GM12865 (cell line): ENCODE results near the gene AKAP12.

ENCODE experiments used
- DNase-seq: peaks from one replicate; pipeline ENCODE4 v3.0.0; 2010; ENCODE audit warnings: low read depth
- H3K4me3 ChIP-seq: 2 replicates; pipeline ENCODE4 v1.5.1; 2011; ENCODE audit warnings: mild to moderate bottlenecking, low read depth, low read length, control low read depth
- CTCF ChIP-seq: IDR thresholded peaks from 2 replicates; pipeline ENCODE4 v1.5.1; 2011; ENCODE audit warnings: low read length, control low read depth, low read depth, inconsistent platforms; ENCODE audit not compliant: insufficient read depth; ENCODE audit errors: missing control alignments

The AKAP12 gene

GRCh38 chr6:151387175-151387970 is 147.6 kb downstream of the AKAP12 start:
- DNase-seq: no peak
- no peak for TF ChIP-seq CTCF

GRCh38 chr6:151388236-151388635 is 148.5 kb downstream of the AKAP12 start:
- DNase-seq: no peak
- H3K4me3 ChIP-seq: no peak overlapping the region
- no peak for TF ChIP-seq CTCF

More at GRCh38 chr6:151387175-151387970, 147.6 kb downstream of the AKAP12 start:
- no peak overlapping the region for H3K4me3 ChIP-seq

DNA sequence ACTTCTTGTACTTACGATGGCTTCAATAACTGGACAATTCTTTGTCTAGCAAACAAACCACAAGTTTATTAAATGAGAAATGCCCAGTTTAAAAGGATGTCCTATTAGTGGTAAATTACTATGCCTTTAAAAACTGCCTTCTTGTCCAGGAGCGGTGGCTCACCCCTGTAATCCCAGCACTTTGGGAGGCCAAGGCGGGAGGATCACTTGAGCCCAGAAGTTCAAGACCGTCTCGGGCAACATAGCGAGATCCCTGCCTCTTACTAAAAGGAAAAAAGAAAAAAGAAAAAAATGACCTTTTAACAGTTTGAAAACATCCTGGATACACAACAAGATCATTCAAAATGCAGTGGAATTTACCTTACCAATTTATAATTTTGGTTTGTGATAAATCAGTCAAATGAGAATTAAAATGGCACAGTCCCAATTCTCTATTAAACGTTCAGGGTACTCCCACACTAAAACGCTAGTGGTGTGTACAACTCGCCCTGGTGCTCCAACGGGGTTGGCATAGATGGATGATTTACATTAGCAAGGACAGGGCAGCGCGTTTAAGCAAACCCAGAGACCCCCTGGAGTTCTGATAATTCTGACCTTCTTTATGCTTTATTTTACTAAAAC is 149.3 kb downstream of the AKAP12 start:
- peak overlapping the region; percentile 85 for H3K4me3 ChIP-seq
- TF ChIP-seq CTCF: no peak
- DNase-seq: peak; percentile 31

- no peak for TF ChIP-seq CTCF
- H3K4me3 ChIP-seq: peak overlapping the region; percentile 85
- no peak for DNase-seq
Measured at GRCh38 chr6:151389618-151390275, 150.0 kb downstream of the AKAP12 start.

DNA sequence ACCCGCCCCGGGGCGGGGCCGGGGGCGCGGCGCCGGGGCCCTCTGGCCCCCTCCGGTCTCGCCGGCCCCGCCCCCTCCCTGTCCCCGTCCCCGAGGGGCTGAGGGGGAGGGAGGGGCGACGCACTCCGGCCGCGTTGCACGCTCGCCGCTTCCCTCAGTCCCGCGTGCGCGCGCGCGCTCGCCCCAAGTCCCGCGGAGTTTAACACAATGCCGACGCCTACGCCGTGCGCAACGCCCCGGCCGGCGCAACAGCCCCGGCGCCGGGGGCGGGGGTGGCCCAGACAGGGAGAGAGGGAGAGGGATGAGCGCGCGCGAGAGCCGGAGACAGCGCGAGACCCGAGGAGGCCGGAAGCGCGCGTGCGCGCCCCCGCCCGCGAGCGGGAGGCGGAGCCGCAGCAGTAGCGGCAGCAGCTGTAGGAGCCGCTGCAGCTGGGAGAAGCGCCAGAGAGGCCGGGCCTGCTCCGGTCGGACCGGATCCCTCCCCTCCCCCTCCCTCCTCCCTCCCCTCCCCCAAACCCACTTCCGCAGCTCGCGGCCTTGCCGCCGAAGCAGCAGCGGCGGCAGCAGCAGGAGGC is 150.6 kb downstream of the AKAP12 start:
- TF ChIP-seq CTCF: no peak
- DNase-seq: peak; percentile 100
- H3K4me3 ChIP-seq: peak overlapping the region; percentile 91

GRCh38 chr6:151390851-151391470 is 151.2 kb downstream of the AKAP12 start:
- no peak for TF ChIP-seq CTCF
- peak overlapping the region; percentile 91 for H3K4me3 ChIP-seq
- peak; percentile 86 for DNase-seq
